ENCODE measurements around the gene GREM2. TPM values are rescaled to one million over a fixed set of nuclear protein-coding genes. Genes with fewer than 3 reads are reported as not detected.
A peak's percentile ranks its signal among the peaks of the same experiment; 100 is the strongest.

The GREM2 gene
- 1 to 10 TPM in 1 of 4 donors, under 1 TPM in 3; 0.22 to 1.2 (median 0.35) TPM for total RNA-seq

DNA sequence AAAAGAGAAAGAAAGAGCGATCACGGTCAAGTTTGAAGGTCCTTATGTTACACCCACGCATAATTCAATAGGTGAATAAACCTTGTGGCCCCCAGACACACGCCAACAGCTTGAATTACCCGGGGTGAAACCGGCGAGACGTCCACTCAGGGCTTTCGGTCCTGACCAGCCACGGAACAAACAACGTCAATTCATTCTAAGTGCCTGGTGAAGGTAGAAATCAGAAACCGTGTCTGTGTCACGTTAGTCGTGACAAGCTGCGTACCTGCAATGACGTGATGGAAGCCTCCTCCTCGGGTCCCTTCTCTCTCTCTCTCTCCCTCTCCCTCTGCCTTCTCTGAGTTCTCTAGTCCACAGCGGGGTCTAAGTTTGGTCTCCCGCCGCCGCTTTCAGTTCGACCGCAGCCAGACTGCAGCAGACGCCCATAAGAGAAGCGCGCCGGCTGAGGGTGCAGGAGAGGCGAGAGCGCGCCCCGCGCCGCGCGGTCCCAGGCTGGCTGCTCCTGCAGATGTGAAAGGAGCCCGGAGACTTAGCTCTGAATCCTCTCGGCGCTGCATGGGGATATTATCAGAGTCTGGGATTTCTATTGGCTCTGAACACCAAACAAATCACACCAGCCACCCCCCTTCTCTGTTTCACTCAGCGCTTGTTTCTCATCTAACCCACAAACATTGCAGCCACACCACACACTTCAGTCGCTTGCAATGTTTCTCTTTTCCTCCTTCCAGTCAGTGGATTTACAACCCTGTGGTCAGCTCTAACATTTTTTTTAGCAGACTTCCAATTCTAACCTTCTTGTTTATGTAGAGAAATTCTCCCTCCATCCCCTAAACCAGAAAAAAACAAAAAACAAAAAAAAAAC, at the start of gene GREM2:
TSS of gene GREM2 (minus strand) at position 537 of the 862 bp plus-strand sequence. CDS start 118,680 bp downstream, outside the sequence.
- Histone ChIP-seq H3K36me3 (no peaks in the 10 kb centered on the region), H3K9me3 (no peaks in the 10 kb centered on the region), H3K27ac (no peak within 1 kb of the TSS), H3K4me1 (no peaks in the 10 kb centered on the region), H3K27me3 (no peaks in the 10 kb centered on the region), H3K4me3 (replicated peaks in 1 of 3) (peak within 1 kb of the TSS; percentile 5 to 38 (median 33))
- intact Hi-C loops (cut with DNase I), result no loop called here
- WGBS, 2 donors, result 2 to 3% methylated on average over 30 to 40 of the region's 40 CpGs
- TF ChIP-seq, protein P1, sequence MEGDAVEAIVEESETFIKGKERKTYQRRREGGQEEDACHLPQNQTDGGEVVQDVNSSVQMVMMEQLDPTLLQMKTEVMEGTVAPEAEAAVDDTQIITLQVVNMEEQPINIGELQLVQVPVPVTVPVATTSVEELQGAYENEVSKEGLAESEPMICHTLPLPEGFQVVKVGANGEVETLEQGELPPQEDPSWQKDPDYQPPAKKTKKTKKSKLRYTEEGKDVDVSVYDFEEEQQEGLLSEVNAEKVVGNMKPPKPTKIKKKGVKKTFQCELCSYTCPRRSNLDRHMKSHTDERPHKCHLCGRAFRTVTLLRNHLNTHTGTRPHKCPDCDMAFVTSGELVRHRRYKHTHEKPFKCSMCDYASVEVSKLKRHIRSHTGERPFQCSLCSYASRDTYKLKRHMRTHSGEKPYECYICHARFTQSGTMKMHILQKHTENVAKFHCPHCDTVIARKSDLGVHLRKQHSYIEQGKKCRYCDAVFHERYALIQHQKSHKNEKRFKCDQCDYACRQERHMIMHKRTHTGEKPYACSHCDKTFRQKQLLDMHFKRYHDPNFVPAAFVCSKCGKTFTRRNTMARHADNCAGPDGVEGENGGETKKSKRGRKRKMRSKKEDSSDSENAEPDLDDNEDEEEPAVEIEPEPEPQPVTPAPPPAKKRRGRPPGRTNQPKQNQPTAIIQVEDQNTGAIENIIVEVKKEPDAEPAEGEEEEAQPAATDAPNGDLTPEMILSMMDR (IDR thresholded peaks at IDR 0.05), result no peak
- peak in 1 of 2 donors; percentile 20 for TF ChIP-seq POLR2A (IDR thresholded peaks at IDR 0.05)
- DNase-seq, result peak; percentile 61 to 66

DNA sequence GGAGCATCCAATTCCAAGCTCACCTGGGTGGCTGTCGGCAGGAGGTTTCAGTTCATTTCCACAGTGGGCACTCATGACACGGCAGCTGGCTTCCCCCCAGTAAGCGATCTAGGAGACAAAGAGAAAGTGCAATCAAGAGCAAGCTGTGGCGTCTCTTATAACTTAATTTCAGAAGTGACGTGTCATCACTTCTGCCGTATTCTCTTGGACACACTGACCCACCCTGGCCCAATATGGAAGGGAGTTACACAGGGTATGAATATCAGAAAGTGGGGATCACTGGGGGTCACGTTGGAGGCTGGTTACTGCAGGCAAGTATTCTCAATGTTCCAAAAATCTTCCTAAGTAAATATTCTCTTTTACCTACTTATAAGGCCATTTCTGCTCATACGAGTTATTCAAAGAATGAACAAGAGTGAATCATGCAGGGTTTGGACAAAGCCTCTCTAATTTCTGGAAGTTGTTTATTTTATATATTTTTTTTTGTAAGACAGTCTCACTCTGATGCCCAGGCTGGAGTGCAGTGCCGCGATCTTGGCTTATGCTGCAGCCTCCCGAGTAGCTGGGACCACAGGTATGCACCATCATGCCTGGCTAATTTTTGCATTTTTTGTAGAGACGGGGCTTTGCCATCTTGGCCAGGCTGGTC, 46.5 kb upstream of the GREM2 start:
- WGBS, 2 donors, result 52 to 55% methylated on average over 12 of the region's 12 CpGs
- TF ChIP-seq POLR2A (IDR thresholded peaks at IDR 0.05), result no peak
- TF ChIP-seq, protein P1 (IDR thresholded peaks at IDR 0.05), result no peak

DNA sequence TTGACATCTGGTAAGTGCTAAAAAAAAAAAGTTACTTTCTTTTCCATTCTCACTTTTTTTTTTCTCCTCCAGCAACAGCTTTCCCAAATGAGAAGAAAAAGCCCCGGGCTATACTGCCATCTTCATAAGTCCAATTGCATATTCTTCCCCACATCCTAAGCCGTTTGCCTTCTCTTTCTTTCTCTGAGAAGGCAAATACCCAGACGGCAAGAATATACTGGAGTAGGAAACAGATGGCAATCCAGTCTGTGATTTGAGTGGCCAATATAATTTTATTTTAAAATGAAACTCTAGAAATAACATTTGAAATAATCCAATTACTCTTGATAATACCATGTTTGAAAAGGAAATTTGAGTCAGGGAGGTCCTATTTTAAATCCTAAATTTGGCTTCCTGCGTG, 44.6 kb upstream of the GREM2 start:
- intact Hi-C loops (cut with DNase I), result no loop called here
- 83 to 90% methylated on average over 4 of the region's 4 CpGs for WGBS, 2 donors
- Histone ChIP-seq H3K36me3 (no peaks in the 10 kb centered on the region), H3K4me1 (peaks cover 0 to 5% of the 10 kb centered on the region in 2 donors), H3K27me3 (no peaks in the 10 kb centered on the region), H3K9me3 (no peaks in the 10 kb centered on the region), H3K4me3 (replicated peaks in 1 of 3) (no peak overlapping the region), H3K27ac (no peak overlapping the region)
- TF ChIP-seq POLR2A (IDR thresholded peaks at IDR 0.05), result no peak
- TF ChIP-seq, protein P1 (IDR thresholded peaks at IDR 0.05), result no peak
- DNase-seq, result no peak

More for the DNA sequence above, 46.5 kb upstream of the GREM2 start:
- Histone ChIP-seq H3K4me1 (peaks cover 0 to 5% of the 10 kb centered on the region in 2 donors), H3K9me3 (no peaks in the 10 kb centered on the region), H3K27ac (peak overlapping the region in 1 of 3 donors; percentile 39), H3K36me3 (no peaks in the 10 kb centered on the region), H3K27me3 (no peaks in the 10 kb centered on the region), H3K4me3 (replicated peaks in 1 of 3) (no peak overlapping the region)
- DNase-seq, result peak; percentile 46 to 72
- intact Hi-C loops (cut with DNase I), result no loop called here

DNA sequence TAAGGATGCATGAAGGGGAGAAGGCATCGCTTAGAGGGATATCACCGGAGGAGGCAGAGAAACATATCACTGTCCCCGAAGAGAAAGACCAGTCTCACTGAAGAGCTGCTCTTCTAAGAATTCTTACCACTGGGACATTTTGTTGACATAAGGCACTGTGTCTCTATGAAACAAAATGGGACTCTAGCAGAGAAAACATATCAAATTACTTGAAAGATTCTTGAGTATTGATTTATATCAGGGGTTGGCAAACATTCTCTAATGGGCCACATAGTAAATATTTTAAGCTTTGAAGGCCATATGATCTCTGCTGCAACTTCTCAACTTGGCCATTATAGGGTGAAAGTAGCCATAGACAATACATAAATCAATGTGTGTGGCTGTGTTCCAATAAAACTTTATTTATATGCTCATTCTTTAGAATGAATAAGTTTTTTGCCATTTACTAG, 41.0 kb upstream of the GREM2 start:
- WGBS, 2 donors, result 39 to 44% methylated on average over 3 of the region's 3 CpGs
- Histone ChIP-seq H3K4me3 (replicated peaks in 1 of 3) (no peak overlapping the region), H3K27ac (no peak overlapping the region), H3K27me3 (no peaks in the 10 kb centered on the region), H3K4me1 (no peaks in the 10 kb centered on the region), H3K36me3 (no peaks in the 10 kb centered on the region), H3K9me3 (no peaks in the 10 kb centered on the region)
- intact Hi-C loops (cut with DNase I), result no loop called here
- DNase-seq, result no peak
- TF ChIP-seq POLR2A (IDR thresholded peaks at IDR 0.05), result no peak
- TF ChIP-seq, protein P1 (IDR thresholded peaks at IDR 0.05), result no peak
